GM12801 (cell line): ENCODE measurements around the gene ITIH3.

Experiments
- TF ChIP-seq, protein P1 (sequence below): IDR thresholded peaks from one replicate; pipeline ENCODE4 v1.5.1; 2011; ENCODE audit warnings: control low read depth; ENCODE audit not compliant: insufficient read length; ENCODE audit errors: extremely low read depth

Gene ITIH3

DNA sequence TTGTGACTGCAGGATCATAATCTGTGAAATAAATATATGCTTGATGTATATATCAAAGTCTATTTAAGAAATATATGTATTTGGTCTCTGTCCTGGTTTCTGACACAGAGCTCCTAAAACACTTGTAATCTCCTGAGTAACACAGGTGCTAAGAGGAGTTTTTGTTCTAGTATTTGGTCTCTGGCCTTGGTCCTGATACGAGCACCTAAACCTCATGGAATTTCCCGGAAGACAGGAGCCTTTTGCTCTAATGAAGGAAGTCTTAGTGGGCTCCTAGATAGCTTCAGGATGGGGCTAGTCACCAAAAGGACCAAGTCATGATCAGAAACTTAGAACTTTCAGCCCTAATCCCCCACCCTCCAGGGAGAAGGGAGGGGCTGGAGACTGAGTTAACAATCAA is 59.4 kb downstream of the ITIH3 start:
- TF ChIP-seq, protein P1, sequence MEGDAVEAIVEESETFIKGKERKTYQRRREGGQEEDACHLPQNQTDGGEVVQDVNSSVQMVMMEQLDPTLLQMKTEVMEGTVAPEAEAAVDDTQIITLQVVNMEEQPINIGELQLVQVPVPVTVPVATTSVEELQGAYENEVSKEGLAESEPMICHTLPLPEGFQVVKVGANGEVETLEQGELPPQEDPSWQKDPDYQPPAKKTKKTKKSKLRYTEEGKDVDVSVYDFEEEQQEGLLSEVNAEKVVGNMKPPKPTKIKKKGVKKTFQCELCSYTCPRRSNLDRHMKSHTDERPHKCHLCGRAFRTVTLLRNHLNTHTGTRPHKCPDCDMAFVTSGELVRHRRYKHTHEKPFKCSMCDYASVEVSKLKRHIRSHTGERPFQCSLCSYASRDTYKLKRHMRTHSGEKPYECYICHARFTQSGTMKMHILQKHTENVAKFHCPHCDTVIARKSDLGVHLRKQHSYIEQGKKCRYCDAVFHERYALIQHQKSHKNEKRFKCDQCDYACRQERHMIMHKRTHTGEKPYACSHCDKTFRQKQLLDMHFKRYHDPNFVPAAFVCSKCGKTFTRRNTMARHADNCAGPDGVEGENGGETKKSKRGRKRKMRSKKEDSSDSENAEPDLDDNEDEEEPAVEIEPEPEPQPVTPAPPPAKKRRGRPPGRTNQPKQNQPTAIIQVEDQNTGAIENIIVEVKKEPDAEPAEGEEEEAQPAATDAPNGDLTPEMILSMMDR = no peak

DNA sequence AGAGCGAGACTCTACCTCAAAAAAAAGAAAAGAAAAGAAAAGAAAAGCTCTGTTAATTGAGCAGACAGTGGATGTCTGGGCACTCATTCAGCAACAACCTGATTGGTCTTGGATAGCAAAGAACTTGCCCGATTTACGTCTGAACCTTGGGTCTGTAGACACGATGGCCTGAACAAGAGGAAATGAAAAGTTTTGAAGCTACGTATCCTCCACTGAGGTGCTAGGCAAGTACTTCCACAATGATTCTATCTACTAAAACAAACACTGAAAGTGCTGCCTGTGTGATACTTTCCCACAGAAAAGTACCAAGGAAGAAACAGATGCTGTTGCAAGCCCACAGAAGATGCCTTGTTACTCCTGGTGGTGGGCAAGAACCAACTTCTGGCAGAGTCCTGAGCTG is 62.1 kb downstream of the ITIH3 start:
- TF ChIP-seq, protein P1 = no peak

DNA sequence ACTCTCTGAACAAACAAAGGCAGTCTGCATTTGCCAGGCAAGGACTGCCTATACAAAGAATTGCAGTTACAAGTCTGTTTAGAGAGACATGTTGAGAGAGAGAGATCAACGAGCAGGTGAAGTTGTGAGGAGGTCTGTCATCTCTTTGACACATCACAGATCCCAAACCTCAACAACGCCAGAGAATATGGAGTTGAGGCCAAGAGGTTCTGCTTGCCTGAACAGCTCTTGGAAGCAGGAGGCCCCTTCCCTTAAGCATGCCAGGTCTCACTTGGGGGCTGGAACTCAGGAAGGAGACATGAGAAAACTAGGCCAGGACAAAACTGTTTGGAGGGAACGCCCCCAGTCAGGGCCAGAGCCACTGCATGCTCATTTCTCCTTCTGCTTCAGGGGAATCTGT is 62.5 kb downstream of the ITIH3 start:
- TF ChIP-seq, protein P1 = no peak

DNA sequence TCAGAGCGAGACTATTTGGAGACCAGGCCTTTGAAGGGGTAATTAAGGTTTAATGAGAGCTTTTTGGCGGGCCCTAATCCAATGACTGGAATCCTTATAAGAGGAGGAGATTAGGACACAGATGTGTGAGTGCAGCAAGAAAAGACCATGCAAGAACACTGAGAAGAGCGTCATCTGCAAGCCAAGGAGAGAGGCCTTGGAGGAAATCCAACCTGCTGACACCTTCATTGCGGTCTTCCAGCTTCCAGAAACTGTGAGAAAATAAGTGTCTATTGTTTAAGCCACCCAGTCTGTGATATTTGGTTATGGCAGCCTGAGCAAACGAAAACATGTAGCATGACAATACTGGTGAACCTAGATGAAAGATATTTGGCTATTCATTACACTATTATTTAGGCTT is 63.3 kb downstream of the ITIH3 start:
- TF ChIP-seq, protein P1 = no peak
